GM18505 (cell line): ENCODE results near the gene SMAD3.
A peak's percentile ranks its signal among the peaks of the same experiment; 100 is the strongest.

Source experiments
- ATAC-seq: cut with Tn5 transposase; IDR thresholded peaks from one replicate; pipeline ENCODE4 v1.9.1; 2021; ENCODE audit not compliant: unreplicated experiment
- POLR2A ChIP-seq: IDR thresholded peaks from 4 replicates; pipeline ENCODE4 v1.6.1; 2011; ENCODE audit warnings: borderline replicate concordance; ENCODE audit not compliant: insufficient read depth, insufficient read length; ENCODE audit errors: extremely low read depth

SMAD3 gene

GRCh38 chr15:67219288-67219687 is 153.9 kb downstream of the SMAD3 start:
- no peak for ATAC-seq
- no peak for TF ChIP-seq POLR2A

GRCh38 chr15:67224889-67225288 is 159.5 kb downstream of the SMAD3 start:
- no peak for TF ChIP-seq POLR2A
- ATAC-seq, result no peak

GRCh38 chr15:67225336-67225735 is 159.9 kb downstream of the SMAD3 start:
- no peak for ATAC-seq
- no peak for TF ChIP-seq POLR2A

- no peak for TF ChIP-seq POLR2A
- no peak for ATAC-seq
These were observed 162.0 kb downstream of the SMAD3 start for GRCh38 chr15:67227431-67227830.

- no peak for ATAC-seq
- TF ChIP-seq POLR2A, result no peak
These were observed 162.4 kb downstream of the SMAD3 start for GRCh38 chr15:67227846-67228245.

GRCh38 chr15:67228286-67228685 is 162.9 kb downstream of the SMAD3 start:
- no peak for ATAC-seq
- no peak for TF ChIP-seq POLR2A

GRCh38 chr15:67230504-67230903 is 165.1 kb downstream of the SMAD3 start:
- ATAC-seq, result no peak

GRCh38 chr15:67232591-67232990 is 167.2 kb downstream of the SMAD3 start:
- ATAC-seq, result no peak
- TF ChIP-seq POLR2A, result no peak

More at GRCh38 chr15:67230504-67230903, 165.1 kb downstream of the SMAD3 start:
- no peak for TF ChIP-seq POLR2A

GRCh38 chr15:67240235-67241131 is 175.1 kb downstream of the SMAD3 start:
- TF ChIP-seq POLR2A, result no peak
- ATAC-seq, result peak; percentile 35

- peak; percentile 73 for ATAC-seq
- no peak for TF ChIP-seq POLR2A
These were observed 175.9 kb downstream of the SMAD3 start for GRCh38 chr15:67241132-67241855.

- ATAC-seq, result no peak
- no peak for TF ChIP-seq POLR2A
These were observed 177.3 kb downstream of the SMAD3 start for GRCh38 chr15:67242708-67243111.
